ENCODE data around the gene NCOA6.
"Not testable (repeated sequence)": the region's sequence is repeated elsewhere in the genome, so short reads cannot be mapped to it uniquely, and the experiment has no call there.

The NCOA6 gene

GRCh38 chr20:34717230-34718095 is 108.0 kb downstream of the NCOA6 start:
- no peak for DNase-seq

- no peak for DNase-seq
Measured at GRCh38 chr20:34716921-34717229, 108.6 kb downstream of the NCOA6 start.

DNA sequence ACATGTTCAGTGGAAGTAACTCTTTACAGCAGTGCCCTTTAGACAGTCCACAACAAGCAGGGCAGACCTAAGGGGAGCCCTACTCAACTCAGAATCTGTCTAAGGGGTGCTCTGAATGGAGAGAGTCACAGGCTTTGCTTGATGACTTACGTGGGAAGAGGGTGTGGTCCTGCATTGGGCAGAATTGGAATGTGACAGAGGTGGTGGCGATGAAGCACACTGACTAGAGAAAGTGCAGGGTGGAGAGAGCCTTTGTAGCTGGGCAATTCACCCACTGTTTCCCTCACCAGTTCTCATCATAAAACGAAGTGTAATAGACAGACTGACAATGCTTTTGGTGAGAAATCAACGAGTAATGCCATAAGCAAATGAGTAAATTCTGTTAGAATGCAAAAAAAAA is 110.1 kb downstream of the NCOA6 start:
- DNase-seq, result peak; percentile 38

- not testable (repeated sequence) for DNase-seq
Measured at GRCh38 chr20:34713944-34714515, 111.4 kb downstream of the NCOA6 start.

DNA sequence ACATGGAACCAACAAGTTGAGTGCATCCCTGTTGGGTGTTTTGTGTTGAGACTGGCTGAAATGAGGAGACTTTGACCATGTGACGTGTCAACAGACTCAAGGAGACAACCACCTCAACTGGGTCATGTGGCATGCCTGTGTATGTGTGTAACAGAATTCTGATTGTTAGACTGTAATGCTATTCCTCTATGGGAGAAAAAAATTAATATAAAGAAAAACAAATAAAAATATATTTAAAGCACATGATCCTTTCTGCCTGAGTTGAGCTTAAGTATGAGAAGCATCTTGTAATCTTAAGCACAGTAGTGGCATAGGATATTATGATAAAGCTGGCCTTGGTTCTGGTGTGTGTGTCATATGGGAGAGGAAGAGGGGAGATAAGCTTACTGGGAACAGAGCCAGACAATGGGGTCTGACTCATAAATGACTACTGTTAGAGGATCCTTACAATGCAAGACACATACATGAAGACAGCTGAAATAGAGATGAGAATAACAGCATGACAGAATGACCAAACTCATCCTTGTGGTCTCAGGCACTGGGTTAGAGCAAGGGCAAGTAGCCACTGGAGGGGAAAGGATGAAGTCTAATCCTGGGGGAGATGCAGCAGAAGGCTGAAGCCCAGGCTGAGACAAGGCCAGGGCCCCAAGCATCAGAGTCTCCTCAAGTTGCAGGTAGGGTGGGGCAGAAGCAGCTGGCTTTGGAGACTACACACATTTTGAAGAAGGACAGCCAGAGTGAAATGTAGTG is 112.1 kb downstream of the NCOA6 start:
- DNase-seq, result peak; percentile 99

- no peak for DNase-seq
Measured at GRCh38 chr20:34712525-34713192, 112.8 kb downstream of the NCOA6 start.

DNA sequence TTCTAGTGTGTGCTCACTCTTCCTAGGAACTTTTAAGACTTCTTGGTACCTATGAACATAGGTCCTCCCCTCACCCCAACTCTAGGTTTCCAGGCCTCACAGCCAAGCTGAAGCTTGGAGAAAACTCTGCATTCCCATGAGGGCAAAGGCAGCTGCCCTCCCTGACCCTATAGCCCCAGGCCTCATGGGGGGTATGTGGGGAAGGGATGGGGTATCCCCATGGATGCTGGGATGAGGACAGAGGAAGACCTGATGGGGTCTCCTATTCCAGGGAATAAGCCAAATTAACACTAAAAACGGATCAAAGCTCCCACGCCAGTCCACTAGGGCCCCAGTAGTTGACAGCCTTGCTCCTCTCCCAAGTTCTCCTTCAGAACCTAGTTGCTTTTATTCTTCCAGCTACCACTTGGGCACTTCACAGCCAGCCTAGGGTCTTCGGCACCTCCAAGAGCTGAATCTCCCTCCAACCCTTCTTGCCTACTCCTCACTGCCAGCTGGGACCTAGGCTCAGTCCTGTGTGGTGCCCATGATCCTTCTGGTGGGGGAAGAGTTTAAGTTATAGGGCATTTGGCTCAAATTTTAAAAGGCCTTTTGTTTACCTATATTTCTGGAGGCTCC is 113.5 kb downstream of the NCOA6 start:
- no peak for DNase-seq

DNA sequence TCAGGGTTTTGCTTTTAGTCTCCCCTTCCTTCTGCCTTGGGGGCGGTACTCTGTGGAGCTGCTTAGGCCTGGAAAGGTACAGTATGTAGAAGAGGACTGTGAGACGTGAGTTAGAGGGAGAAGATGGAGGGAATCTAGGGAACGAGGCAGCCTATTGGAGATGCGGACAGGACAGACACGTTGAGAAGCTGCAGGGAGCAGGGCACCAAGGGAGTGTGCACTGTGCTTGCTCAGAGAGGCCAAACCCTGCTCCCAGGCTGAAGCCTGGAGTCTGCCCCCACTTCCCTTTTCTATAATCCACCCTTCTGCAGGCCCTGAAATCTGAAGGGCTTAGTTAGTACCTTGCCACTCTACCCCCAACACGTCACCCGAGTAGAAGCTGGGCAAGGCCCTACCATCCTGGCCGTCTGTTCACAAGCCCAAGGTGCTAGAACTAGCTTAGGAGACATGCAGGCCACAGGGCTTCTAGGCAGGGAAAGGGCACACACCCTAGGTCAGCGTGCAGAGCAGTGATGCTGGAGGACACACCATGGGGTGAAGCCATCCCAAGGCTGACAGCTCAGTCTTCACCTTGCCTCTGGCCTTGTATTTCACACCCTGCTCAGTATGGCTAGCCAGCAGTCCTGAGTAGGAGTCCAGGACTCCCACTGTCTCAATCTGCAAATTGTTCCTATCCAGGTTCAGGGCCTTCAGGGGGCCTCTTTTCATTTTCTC is 114.4 kb downstream of the NCOA6 start:
- no peak for DNase-seq

- no peak for DNase-seq
Measured at GRCh38 chr20:34710568-34710839, 114.9 kb downstream of the NCOA6 start.

DNA sequence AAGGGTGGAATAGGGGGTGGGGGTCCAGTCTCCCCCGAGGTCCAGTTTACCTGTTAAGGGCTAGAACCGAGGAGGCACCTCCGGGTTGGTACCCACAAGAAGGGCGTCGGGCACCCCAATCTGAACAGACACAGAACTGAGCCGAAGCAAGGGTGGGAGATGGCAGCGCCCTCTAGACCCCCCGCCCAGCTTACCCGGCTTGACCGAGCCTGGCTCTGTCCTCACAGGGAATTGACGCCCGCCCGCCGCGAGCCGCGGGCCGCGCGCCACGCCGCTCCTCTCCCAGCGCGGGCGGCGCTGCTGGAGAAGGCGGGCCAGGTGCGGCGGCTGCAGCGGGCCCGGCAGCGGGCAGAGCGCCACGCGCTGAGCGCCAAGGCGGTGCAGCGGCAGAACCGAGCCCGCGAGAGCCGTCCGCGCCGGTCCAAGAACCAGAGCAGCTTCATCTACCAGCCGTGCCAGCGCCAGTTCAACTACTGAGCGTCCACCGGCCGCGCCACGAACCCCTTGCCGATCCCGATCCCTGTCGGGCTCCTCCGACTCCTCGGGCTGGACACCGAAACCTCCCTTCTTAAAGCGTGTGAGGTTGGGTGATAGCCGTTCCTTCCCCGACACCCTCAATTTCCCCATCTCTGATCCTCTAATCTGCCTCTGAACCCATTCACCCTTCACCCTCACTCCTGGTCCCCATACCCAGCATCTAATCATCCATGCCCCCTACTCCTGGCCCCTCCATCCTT is 115.5 kb downstream of the NCOA6 start:
- DNase-seq, result peak; percentile 79

DNA sequence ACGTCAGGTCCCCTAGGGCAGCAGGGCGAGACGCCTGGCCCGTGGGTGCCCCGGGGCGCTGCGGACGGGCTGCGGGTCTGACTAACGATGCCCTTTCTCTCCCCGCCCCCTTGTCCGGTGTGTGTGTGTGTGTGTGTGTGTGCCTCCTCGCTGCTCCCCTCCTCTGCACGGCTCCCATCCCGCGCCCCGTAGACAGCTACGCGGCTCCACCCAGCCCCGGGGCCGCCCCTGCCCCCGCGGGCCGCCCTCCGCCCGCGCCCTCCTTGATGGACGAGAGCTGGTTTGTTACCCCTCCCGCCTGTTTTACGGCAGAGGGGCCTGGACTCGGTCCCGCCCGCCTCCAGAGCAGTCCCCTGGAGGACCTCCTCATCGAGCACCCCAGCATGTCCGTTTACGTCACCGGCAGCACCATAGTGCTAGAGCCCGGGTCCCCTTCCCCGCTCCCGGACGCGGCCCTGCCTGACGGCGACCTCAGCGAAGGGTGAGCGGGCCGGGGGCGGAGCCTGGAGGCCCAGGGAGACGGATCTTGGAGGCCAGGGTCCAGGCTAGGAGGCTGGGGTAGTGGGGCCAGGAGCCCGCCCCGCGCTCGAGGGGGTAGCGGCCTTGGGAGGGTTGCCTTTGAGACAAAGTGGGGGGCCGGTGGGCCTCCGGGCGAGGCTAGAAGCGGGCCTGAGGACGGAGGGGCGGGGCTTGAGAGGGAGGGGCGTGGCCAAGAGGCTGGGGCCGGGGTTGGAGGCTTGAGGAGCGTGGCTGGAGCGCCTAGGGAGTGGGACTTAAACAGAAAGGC is 116.2 kb downstream of the NCOA6 start:
- peak; percentile 93 for DNase-seq

GRCh38 chr20:34708621-34709043 is 116.8 kb downstream of the NCOA6 start:
- DNase-seq, result peak; percentile 57

DNA sequence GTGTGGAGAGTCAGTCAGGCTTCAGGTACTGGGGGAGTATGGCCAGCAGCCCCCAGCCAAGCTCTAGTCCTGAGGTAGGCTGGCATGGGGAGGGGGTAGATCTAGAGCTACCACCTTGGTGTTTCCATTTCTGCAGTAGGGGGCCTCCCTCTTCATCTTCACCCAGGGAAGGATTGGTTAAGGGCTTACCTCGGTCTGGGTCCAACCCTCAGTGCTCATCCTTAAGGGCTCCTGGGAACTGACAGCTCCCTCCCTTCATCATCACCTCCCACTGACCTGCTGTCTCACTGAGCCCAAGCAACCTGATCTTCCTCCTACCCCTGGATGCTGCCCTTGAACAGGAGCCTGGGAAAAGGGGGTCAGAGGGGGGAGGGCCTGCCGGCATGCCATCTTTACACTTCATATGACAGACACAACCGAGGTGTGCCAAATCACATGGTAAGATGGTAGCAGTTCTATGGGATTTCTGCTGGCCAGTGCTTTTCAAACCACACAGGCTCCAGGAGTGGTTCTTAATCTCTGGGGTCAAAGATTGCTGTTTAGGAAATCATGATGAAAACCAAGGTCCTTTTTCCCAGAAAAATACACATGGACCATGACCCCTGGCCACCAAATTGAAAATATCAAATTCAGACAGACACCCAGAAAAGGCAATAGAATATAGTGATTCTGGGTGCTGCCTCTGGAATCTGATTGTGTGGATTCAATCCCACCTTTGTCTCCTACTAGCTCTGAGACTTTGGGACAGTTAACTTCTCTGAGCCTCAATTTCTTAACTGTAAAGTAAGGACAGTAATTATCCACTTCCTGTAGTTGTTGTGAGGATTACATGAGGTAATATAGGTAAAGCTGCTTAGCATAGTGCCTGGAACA is 118.3 kb downstream of the NCOA6 start:
- no peak for DNase-seq

DNA sequence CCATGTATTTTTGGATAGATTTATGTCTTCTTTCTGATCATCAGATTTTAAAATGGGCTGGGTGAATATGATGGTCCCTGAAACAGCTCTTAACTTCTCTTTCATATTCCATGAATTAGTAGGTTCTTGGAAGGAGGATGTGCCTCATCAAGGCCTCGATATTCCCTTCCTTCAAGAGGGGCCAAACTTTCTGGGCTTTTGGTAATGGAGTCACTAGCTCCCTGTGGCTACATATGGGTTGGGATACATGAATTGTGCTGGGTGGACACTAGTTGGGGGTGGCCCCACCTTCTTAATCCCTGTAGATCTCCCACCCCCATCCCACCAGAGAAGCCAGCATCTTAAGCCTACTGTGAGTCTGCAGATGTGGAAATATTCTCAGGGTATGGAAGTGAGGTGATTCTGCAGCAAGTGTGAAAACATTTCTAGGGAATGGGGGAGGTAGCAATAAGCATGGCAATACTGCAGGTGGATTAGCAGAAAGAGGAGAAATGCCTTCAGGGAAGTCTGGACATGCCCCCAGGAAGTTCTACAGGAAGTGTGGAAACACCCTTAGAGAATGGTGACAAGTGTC is 119.1 kb downstream of the NCOA6 start:
- DNase-seq, result no peak

DNA sequence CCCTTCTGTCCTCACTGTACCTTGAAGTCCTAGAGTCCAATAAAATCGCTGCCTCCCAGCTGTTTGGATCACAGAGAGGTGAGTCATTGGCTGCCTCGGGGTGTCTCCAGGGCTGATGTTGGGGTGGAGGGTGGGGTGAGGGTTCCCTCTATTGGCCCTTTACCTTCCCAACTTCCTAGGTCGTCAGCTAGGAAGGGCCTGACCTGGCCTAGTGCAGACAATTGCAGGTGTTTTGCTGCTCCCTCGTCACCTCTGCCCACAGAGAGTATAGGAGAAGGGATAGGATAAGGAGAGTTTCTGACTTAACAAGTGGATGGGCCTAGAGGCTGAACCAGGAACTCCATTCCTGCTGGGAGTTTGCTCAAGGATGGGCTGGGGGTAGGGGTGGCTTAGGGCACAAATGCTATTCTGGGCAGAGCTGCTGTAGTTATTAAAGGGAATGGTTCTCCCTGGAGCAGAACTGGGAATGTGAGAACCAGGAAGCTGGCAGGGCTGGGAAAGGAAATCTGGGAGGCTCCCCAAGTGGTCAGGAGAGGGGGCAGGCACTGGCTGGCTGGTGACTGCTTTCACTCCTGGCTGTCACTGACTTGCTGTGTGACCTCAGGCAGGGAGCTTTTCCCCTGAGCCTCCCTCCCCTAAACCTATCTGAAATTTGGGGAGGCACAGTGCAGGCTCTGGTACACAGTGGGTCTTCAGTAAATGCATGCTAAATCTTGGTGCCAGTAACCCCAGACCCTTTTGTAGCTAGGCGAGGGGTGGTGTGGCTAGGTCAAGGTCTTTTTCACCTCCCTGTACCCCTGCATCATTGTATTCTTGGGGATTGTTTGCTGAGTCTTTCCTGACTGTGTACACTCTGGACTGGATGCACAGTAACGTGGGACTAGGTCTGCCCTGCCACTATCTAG is 119.8 kb downstream of the NCOA6 start:
- peak; percentile 63 for DNase-seq

- no peak for DNase-seq
Measured at GRCh38 chr20:34705008-34705396, 120.4 kb downstream of the NCOA6 start.

GRCh38 chr20:34704177-34705007 is 121.1 kb downstream of the NCOA6 start, which contains the start of gene TP53INP2:
Gene TP53INP2 (plus strand): TSS chr20:34704344. CDS start chr20:34708740, 4,396 bp downstream.
- peak; percentile 83 for DNase-seq
